Measurements from ENCODE around the gene RNF145. TPM values are rescaled to one million over a fixed set of nuclear protein-coding genes. Genes with fewer than 3 reads are reported as not detected.

RNF145 gene
- total RNA-seq, 1 experiment from 2014 or later: 193 TPM

- TF ChIP-seq CTCF (IDR thresholded peaks at IDR 0.05; ENCODE audit: unreplicated experiment): no peak
- H3K36me3 Mint-ChIP-seq (ENCODE audit: insufficient read depth, unreplicated experiment): peaks cover 9% of the 10 kb centered on the region
- CTCF ChIA-PET: no interaction called here
- H3K27ac Mint-ChIP-seq (ENCODE audit: unreplicated experiment): peak overlapping the region; percentile 17
- H3K9me3 Mint-ChIP-seq (ENCODE audit: low read depth, unreplicated experiment): no peaks in the 10 kb centered on the region
- H3K4me3 Mint-ChIP-seq (ENCODE audit: low read depth, unreplicated experiment): no peak overlapping the region
- BruUV-seq (replicated peaks): no TSS peak
- no peak for DNase-seq
- intact Hi-C loops (cut with micrococcal nuclease; ENCODE audit: unreplicated experiment): no loop called here
- H3K27me3 Mint-ChIP-seq (ENCODE audit: unreplicated experiment): no peaks in the 10 kb centered on the region
- H3K4me1 Mint-ChIP-seq (ENCODE audit: low read depth, unreplicated experiment): peaks cover 27% of the 10 kb centered on the region
These were observed 10.9 kb upstream of the RNF145 start for GRCh38 chr5:159220206-159220605.

DNA sequence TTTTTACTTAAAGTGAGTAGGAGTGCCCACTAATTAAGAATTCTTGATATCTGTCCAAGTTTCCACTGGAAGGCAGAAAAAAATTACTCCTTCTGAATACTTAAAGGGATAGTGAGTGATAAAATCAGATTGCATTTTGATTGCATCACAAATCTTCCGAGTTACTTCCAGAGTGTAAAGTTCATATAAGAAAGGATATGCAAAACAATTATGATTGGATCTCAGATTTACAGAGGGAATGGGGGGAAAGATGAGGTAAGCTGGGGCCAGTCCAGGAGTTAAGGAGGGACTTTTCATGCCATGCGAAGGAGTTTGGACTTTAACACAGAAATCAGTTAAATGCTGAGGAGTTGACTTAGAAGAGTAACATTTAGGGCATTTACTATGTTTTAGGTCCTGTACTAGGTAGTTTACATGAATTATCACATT lies 9.3 kb upstream of the RNF145 start:
- Mint-ChIP-seq H3K27me3 (ENCODE audit: unreplicated experiment) (no peaks in the 10 kb centered on the region), H3K27ac (ENCODE audit: unreplicated experiment) (peak overlapping the region; percentile 89), H3K9me3 (ENCODE audit: low read depth, unreplicated experiment) (no peaks in the 10 kb centered on the region), H3K36me3 (ENCODE audit: insufficient read depth, unreplicated experiment) (peaks cover 9% of the 10 kb centered on the region), H3K4me1 (ENCODE audit: low read depth, unreplicated experiment) (peaks cover 39% of the 10 kb centered on the region), H3K4me3 (ENCODE audit: low read depth, unreplicated experiment) (peak overlapping the region; percentile 12)
- CTCF ChIA-PET: no interaction called here
- no TSS peak for BruUV-seq (replicated peaks)
- intact Hi-C loops (cut with micrococcal nuclease; ENCODE audit: unreplicated experiment): loop anchor here (10.0 kb wide), 1 partner anchor 1334 kb away; no protein-coding TSS in a partner anchor
- DNase-seq: no peak
- TF ChIP-seq CTCF (IDR thresholded peaks at IDR 0.05; ENCODE audit: unreplicated experiment): no peak

DNA sequence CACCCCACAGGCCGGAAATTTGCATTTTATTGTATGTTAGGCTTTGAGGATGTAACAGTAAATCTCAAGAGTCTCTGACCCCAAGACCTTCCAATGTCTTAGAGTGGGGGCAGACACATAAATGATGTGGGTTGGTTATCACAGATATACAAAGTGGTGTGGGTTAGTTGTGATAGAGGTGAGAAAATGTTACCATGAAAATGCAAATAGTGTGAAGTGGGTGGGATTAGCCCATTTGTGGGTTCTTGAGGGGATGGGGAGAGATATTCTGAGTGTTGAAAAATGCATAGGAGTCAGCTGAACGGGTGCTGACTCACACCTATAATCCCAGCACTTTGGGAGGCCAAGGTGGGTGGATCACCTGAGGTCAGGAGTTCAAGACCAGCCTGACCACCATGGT lies 7.9 kb upstream of the RNF145 start:
- H3K27ac Mint-ChIP-seq (ENCODE audit: unreplicated experiment): peak overlapping the region; percentile 65
- no TSS peak for BruUV-seq (replicated peaks)
- CTCF ChIA-PET: no interaction called here

GRCh38 chr5:159216454-159216853 lies 7.1 kb upstream of the RNF145 start:
- TF ChIP-seq CTCF (IDR thresholded peaks at IDR 0.05; ENCODE audit: unreplicated experiment): no peak
- Mint-ChIP-seq H3K4me3 (ENCODE audit: low read depth, unreplicated experiment) (no peak overlapping the region), H3K9me3 (ENCODE audit: low read depth, unreplicated experiment) (no peaks in the 10 kb centered on the region), H3K27ac (ENCODE audit: unreplicated experiment) (peak overlapping the region; percentile 52), H3K4me1 (ENCODE audit: low read depth, unreplicated experiment) (peaks cover 61% of the 10 kb centered on the region), H3K36me3 (ENCODE audit: insufficient read depth, unreplicated experiment) (peaks cover 29% of the 10 kb centered on the region), H3K27me3 (ENCODE audit: unreplicated experiment) (no peaks in the 10 kb centered on the region)
- BruUV-seq (replicated peaks): no TSS peak
- CTCF ChIA-PET: interaction anchor here (0.6 kb wide), 2 partner anchors 31 to 347 kb away, joined by 3 to 6 read pairs; no protein-coding TSS in a partner anchor
- DNase-seq: no peak
- intact Hi-C loops (cut with micrococcal nuclease; ENCODE audit: unreplicated experiment): loop anchor here (10.0 kb wide), 1 partner anchor 1332 kb away; no protein-coding TSS in a partner anchor

More for the DNA sequence above, 7.9 kb upstream of the RNF145 start:
- intact Hi-C loops (cut with micrococcal nuclease; ENCODE audit: unreplicated experiment): loop anchor here (10.0 kb wide), 1 partner anchor 1332 kb away; no protein-coding TSS in a partner anchor
- Mint-ChIP-seq H3K36me3 (ENCODE audit: insufficient read depth, unreplicated experiment) (peaks cover 22% of the 10 kb centered on the region), H3K9me3 (ENCODE audit: low read depth, unreplicated experiment) (no peaks in the 10 kb centered on the region), H3K27me3 (ENCODE audit: unreplicated experiment) (no peaks in the 10 kb centered on the region), H3K4me3 (ENCODE audit: low read depth, unreplicated experiment) (no peak overlapping the region), H3K4me1 (ENCODE audit: low read depth, unreplicated experiment) (peaks cover 53% of the 10 kb centered on the region)
- TF ChIP-seq CTCF (IDR thresholded peaks at IDR 0.05; ENCODE audit: unreplicated experiment): no peak
- no peak for DNase-seq

Measured in Calu3 (cell line).